Measurements from ENCODE around the gene ACSF2. TPM values are rescaled to one million over a fixed set of nuclear protein-coding genes. Genes with fewer than 3 reads are reported as not detected.
A peak's percentile ranks its signal among the peaks of the same experiment; 100 is the strongest.

ACSF2 gene
- total RNA-seq, 4 donors from 2014 or later: 97.3 to 193 (median 143) TPM

DNA sequence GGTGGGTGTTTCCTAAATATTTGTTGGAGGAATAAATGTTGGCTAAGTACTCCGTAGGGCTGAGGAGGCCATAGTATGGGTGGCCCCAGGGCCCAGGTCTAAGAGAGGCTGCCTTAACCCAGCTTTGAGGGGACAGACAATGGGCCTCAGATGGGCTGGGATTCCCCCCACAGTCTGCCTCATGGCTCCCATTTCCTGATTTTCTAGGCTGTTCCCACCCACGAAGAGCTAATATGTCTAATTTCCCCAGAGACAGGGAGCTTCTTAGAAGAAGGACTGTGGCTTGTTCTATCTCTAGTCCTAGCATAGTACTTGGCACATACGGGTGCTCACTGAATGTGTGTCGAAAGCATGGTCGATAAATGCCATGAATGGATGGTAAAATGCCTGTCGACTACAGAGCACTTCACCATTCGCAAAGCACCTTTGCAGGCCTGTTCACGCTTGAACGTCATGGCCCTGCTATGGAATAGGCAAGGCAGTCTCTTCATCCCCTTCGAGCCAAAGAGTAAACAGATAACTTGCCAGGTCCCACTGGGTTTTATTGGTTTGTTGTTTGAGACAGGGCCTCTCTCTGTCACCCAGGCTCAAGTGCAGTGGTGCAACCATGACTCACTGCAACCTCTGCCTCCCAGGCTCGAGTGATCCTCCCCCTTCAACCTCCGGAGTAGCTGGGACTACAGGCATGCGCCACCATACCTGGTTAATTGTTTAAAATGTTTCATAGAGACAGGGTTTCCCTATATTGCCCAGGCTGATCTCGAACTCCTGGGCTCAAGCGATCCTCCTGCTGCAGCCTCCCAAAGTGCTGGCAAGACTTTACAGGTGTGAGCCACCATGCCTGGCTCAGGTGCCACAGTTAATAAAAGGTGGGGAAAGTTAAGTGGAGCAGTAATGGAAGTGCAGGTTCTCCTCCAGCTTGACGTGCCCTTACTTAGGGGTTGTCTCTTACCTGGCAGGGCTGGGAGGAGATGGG, 33.0 kb downstream of the ACSF2 start:
- intact Hi-C loops (cut with DNase I): no loop called here
- TF ChIP-seq, protein P1, sequence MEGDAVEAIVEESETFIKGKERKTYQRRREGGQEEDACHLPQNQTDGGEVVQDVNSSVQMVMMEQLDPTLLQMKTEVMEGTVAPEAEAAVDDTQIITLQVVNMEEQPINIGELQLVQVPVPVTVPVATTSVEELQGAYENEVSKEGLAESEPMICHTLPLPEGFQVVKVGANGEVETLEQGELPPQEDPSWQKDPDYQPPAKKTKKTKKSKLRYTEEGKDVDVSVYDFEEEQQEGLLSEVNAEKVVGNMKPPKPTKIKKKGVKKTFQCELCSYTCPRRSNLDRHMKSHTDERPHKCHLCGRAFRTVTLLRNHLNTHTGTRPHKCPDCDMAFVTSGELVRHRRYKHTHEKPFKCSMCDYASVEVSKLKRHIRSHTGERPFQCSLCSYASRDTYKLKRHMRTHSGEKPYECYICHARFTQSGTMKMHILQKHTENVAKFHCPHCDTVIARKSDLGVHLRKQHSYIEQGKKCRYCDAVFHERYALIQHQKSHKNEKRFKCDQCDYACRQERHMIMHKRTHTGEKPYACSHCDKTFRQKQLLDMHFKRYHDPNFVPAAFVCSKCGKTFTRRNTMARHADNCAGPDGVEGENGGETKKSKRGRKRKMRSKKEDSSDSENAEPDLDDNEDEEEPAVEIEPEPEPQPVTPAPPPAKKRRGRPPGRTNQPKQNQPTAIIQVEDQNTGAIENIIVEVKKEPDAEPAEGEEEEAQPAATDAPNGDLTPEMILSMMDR (IDR thresholded peaks at IDR 0.05): no peak
- no peak for TF ChIP-seq POLR2A (IDR thresholded peaks at IDR 0.05)
- Histone ChIP-seq H3K9me3 (no peaks in the 10 kb centered on the region), H3K4me1 (peaks cover 0 to 5% of the 10 kb centered on the region in 2 donors), H3K4me3 (replicated peaks in 1 of 3) (no peak overlapping the region), H3K36me3 (peaks cover 12% of the 10 kb centered on the region in 2 donors), H3K27me3 (no peaks in the 10 kb centered on the region), H3K27ac (peak overlapping the region in 1 of 3 donors; percentile 35)
- 81 to 86% methylated on average over 16 of the region's 16 CpGs for WGBS, 2 donors
- no peak for DNase-seq

DNA sequence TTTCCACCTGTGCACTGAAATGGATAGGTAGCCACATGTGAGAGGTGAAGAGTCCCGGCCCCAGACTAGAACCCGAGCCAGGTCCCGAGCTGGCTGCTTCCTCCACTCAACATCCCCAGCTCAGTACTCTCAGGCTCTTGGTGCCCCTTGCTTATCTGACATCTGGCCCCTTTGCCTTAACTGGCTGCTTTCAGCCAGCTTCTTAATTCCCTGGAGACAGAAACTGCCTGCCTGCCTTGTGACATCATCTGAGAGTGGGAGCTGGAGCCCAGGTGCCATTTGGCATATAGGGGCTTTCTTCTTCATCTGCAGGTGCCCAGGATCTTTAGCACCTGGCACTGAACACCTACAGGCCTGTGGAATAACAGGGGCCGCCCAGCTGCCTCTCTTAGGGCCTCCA, 33.7 kb downstream of the ACSF2 start:
- WGBS, 2 donors: 89 to 97% methylated on average over 4 of the region's 4 CpGs
- intact Hi-C loops (cut with DNase I): no loop called here
- Histone ChIP-seq H3K4me3 (replicated peaks in 1 of 3) (no peak overlapping the region), H3K36me3 (peaks cover 12 to 14% of the 10 kb centered on the region in 2 donors), H3K27ac (peak overlapping the region in 1 of 3 donors; percentile 17), H3K9me3 (no peaks in the 10 kb centered on the region), H3K27me3 (no peaks in the 10 kb centered on the region), H3K4me1 (peaks cover 0 to 5% of the 10 kb centered on the region in 2 donors)
- TF ChIP-seq, protein P1 (IDR thresholded peaks at IDR 0.05): no peak
- TF ChIP-seq POLR2A (IDR thresholded peaks at IDR 0.05): no peak
- no peak for DNase-seq

DNA sequence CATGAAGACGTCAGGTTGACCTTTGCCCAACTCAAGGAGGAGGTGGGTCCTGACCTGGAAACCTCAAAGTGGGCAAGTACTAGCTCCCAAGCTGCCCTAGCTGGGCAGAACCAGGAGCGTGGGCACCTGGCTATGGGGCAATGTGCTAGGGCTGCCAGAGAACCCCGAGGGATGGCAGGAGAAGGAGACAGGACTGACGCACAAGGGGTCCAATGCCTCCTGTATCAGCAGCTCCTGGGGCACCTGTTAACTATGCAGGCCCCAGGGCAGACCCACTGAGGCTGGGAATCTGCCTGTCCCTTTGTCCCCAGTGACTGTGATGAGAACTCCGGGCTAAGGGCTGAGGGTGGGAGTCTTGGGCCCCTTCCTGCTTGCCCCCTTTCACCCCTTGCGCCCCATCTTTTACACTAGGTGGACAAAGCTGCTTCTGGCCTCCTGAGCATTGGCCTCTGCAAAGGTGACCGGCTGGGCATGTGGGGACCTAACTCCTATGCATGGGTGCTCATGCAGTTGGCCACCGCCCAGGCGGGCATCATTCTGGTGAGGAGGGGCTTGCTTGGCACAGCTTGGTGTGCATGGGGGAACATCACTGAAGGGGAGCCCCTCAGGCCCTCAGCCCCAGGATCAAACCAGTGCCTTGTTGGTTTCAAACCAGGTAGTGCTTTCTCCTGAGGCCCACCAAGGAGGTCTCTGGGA, 35.0 kb downstream of the ACSF2 start:
- no peaks in the 10 kb centered on the region for H3K9me3 ChIP-seq
- no peak overlapping the region for H3K4me3 ChIP-seq (replicated peaks in 1 of 3)
- no peak overlapping the region for H3K27ac ChIP-seq
- TF ChIP-seq, protein P1 (IDR thresholded peaks at IDR 0.05): no peak
- no peak for TF ChIP-seq POLR2A (IDR thresholded peaks at IDR 0.05)
- H3K27me3 ChIP-seq: no peaks in the 10 kb centered on the region
- 90 to 100% methylated on average over 4 to 9 of the region's 9 CpGs for WGBS, 2 donors
- DNase-seq: no peak
- peaks cover 12 to 14% of the 10 kb centered on the region in 2 donors for H3K36me3 ChIP-seq
- intact Hi-C loops (cut with DNase I): no loop called here
- peaks cover 0 to 5% of the 10 kb centered on the region in 2 donors for H3K4me1 ChIP-seq

DNA sequence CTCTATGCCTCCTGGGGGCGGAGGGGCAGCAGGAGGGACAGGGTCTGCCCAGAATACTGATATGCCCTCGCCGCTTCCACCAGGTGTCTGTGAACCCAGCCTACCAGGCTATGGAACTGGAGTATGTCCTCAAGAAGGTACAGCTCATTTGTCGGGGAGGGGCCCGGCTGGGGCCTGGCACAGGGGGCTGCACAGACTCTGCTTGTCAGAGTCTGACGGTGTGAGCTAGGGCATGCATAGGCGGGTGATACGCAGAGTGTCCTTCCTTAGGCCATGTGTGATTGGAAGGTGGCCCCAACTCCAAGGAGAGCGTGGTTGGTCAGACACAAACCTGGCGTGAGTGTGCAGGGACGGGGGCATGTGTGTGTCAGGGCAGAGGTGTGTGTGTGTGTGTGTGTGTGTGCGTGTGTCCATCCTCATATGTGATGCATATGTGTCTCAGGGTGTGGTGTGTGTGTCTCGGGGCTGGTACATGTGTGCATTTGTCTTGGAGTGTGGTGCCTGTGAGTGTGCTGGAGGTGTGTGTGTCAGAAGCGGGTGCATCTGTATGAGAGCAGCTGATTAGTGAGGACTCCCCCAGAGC, 35.6 kb downstream of the ACSF2 start:
- Histone ChIP-seq H3K36me3 (peaks cover 12 to 14% of the 10 kb centered on the region in 2 donors), H3K4me1 (peaks cover 0 to 9% of the 10 kb centered on the region in 2 donors), H3K27ac (no peak overlapping the region), H3K27me3 (no peaks in the 10 kb centered on the region), H3K4me3 (replicated peaks in 1 of 3) (no peak overlapping the region), H3K9me3 (no peaks in the 10 kb centered on the region)
- 95 to 97% methylated on average over 12 to 14 of the region's 14 CpGs for WGBS, 2 donors
- no peak for DNase-seq
- TF ChIP-seq, protein P1 (IDR thresholded peaks at IDR 0.05): no peak
- TF ChIP-seq POLR2A (IDR thresholded peaks at IDR 0.05): no peak
- intact Hi-C loops (cut with DNase I): no loop called here

All from thyroid gland (tissue), 4 donors.